SU-DHL-6 (cell line): ENCODE measurements around the gene DBN1.

ENCODE experiments used
- H2AFZ ChIP-seq: fragments of 200-600 bp; sonication (generic); 2 replicates; pipeline ENCODE4 v1.6.1; 2014; ENCODE audit warnings: low read depth, mild to moderate bottlenecking, moderate library complexity, mixed read lengths, antibody characterized with exemption, low read length; ENCODE audit not compliant: severe bottlenecking
- H3F3A ChIP-seq: fragments of 200-600 bp; shearing (Covaris generic); 2 replicates; pipeline ENCODE4 v1.6.0; 2016; ENCODE audit warnings: antibody characterized with exemption, mild to moderate bottlenecking; ENCODE audit not compliant: insufficient read depth
- H3K27ac ChIP-seq: fragments of 200-600 bp; sonication (generic); 2 replicates; pipeline ENCODE4 v1.5.1; 2016; ENCODE audit warnings: low read depth, mild to moderate bottlenecking, low read length, moderate library complexity, mixed read lengths
- H3K27me3 ChIP-seq: fragments of 200-600 bp; sonication (generic), shearing (Covaris generic); 2 replicates; pipeline ENCODE4 v1.6.0; 2014; ENCODE audit warnings: mild to moderate bottlenecking, low read length
- H3K36me3 ChIP-seq: fragments of 200-600 bp; sonication (generic); 2 replicates; pipeline ENCODE4 v1.6.1; 2014; ENCODE audit warnings: mild to moderate bottlenecking, low read length, mixed read lengths
- H3K4me2 ChIP-seq: fragments of 300-600, 200-600 bp; shearing (Covaris generic), sonication (generic); 2 replicates; pipeline ENCODE4 v1.6.0; 2014; ENCODE audit warnings: low read length, low read depth, mild to moderate bottlenecking; ENCODE audit not compliant: poor library complexity, severe bottlenecking
- H3K4me3 ChIP-seq: fragments of 200-600 bp; sonication (generic); 2 replicates; pipeline ENCODE4 v1.5.1; 2014; ENCODE audit warnings: antibody characterized with exemption, low read length, mild to moderate bottlenecking, mixed read lengths; ENCODE audit not compliant: insufficient read depth, poor library complexity, severe bottlenecking
- H3K79me2 ChIP-seq: fragments of 200-600 bp; sonication (generic); 2 replicates; pipeline ENCODE4 v1.6.1; 2014; ENCODE audit warnings: mild to moderate bottlenecking, low read length, moderate library complexity; ENCODE audit not compliant: insufficient read depth
- H3K9ac ChIP-seq: fragments of 200-600 bp; sonication (generic); 2 replicates; pipeline ENCODE4 v1.7.0; 2014; ENCODE audit warnings: mild to moderate bottlenecking, low read length
- H3K9me2 ChIP-seq: fragments of 200-600 bp; sonication (generic); replicated peaks from 2 replicates; pipeline ENCODE4 v1.6.1; 2014; ENCODE audit warnings: low read length; ENCODE audit not compliant: insufficient read depth
- H3K9me3 ChIP-seq: fragments of 200-600 bp; sonication (generic); 2 replicates; pipeline ENCODE4 v1.6.1; 2014; ENCODE audit warnings: low read length, mixed read lengths; ENCODE audit not compliant: insufficient read depth
- H4K20me1 ChIP-seq: fragments of 200-600 bp; sonication (generic); 2 replicates; pipeline ENCODE4 v1.6.1; 2014; ENCODE audit warnings: low read depth, mild to moderate bottlenecking, antibody characterized with exemption, low read length, moderate library complexity, mixed read lengths
- EZH2phosphoT487 ChIP-seq: fragments of 200-600 bp; sonication (generic), shearing (Covaris generic); conservative IDR thresholded peaks from 2 replicates; pipeline ENCODE4 v1.6.1; 2018; ENCODE audit warnings: mild to moderate bottlenecking, antibody characterized with exemption, low read length, moderate library complexity, mixed read lengths
- TF ChIP-seq, protein P1 (sequence below): fragments of 200-600 bp; sonication (generic); IDR thresholded peaks from one replicate; pipeline ENCODE4 v1.5.1; 2017; ENCODE audit warnings: antibody characterized with exemption, mild to moderate bottlenecking, low read length, moderate library complexity; ENCODE audit not compliant: insufficient read depth, poor library complexity, severe bottlenecking

The DBN1 gene

DNA sequence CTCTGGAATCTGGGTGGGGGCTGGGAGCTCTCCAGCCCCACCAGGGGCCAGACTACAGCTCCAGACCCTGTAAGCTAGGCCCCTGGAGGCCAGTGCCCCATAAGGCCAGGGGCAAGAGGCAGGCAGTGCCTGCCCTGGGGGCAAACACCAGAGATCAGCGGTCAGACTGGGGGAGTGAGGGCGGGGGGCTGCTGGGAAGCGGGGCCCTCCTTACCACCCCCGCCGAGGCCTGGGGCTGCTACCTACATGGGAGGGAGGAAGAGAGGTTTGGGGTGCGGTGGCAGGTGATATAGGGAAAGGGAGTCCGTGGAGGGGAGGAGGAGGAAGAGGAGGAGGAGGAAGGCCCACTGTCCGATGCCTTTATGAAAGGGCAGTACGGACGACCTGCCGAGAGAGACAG is 14.1 kb downstream of the DBN1 start:
- H3K27ac ChIP-seq, result no peak overlapping the region
- no peaks in the 10 kb centered on the region for H3K9me2 ChIP-seq
- no peak overlapping the region for H2AFZ ChIP-seq
- no peak overlapping the region for H3K9ac ChIP-seq
- no peaks in the 10 kb centered on the region for H3K79me2 ChIP-seq
- no peak overlapping the region for H3K4me3 ChIP-seq
- H3K4me2 ChIP-seq, result no peak overlapping the region
- no peak for TF ChIP-seq EZH2phosphoT487
- TF ChIP-seq, protein P1, sequence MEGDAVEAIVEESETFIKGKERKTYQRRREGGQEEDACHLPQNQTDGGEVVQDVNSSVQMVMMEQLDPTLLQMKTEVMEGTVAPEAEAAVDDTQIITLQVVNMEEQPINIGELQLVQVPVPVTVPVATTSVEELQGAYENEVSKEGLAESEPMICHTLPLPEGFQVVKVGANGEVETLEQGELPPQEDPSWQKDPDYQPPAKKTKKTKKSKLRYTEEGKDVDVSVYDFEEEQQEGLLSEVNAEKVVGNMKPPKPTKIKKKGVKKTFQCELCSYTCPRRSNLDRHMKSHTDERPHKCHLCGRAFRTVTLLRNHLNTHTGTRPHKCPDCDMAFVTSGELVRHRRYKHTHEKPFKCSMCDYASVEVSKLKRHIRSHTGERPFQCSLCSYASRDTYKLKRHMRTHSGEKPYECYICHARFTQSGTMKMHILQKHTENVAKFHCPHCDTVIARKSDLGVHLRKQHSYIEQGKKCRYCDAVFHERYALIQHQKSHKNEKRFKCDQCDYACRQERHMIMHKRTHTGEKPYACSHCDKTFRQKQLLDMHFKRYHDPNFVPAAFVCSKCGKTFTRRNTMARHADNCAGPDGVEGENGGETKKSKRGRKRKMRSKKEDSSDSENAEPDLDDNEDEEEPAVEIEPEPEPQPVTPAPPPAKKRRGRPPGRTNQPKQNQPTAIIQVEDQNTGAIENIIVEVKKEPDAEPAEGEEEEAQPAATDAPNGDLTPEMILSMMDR, result no peak
- no peaks in the 10 kb centered on the region for H3K9me3 ChIP-seq
- H3F3A ChIP-seq, result peaks cover 13% of the 10 kb centered on the region
- no peaks in the 10 kb centered on the region for H3K36me3 ChIP-seq
- no peaks in the 10 kb centered on the region for H4K20me1 ChIP-seq
- H3K27me3 ChIP-seq, result no peaks in the 10 kb centered on the region

GRCh38 chr5:177458912-177459350 is 14.5 kb downstream of the DBN1 start:
- H3K36me3 ChIP-seq, result no peaks in the 10 kb centered on the region
- no peak overlapping the region for H2AFZ ChIP-seq
- peaks cover 13% of the 10 kb centered on the region for H3F3A ChIP-seq
- H3K4me3 ChIP-seq, result no peak overlapping the region
- no peak overlapping the region for H3K4me2 ChIP-seq
- TF ChIP-seq, protein P1, result no peak
- TF ChIP-seq EZH2phosphoT487, result no peak
- H3K79me2 ChIP-seq, result no peaks in the 10 kb centered on the region
- no peaks in the 10 kb centered on the region for H3K9me3 ChIP-seq
- H3K27ac ChIP-seq, result no peak overlapping the region
- no peaks in the 10 kb centered on the region for H3K9me2 ChIP-seq
- no peaks in the 10 kb centered on the region for H3K27me3 ChIP-seq
- peaks cover under 1% of the 10 kb centered on the region; the same call in 1 of the 2 replicates for H4K20me1 ChIP-seq
- H3K9ac ChIP-seq, result no peak overlapping the region

DNA sequence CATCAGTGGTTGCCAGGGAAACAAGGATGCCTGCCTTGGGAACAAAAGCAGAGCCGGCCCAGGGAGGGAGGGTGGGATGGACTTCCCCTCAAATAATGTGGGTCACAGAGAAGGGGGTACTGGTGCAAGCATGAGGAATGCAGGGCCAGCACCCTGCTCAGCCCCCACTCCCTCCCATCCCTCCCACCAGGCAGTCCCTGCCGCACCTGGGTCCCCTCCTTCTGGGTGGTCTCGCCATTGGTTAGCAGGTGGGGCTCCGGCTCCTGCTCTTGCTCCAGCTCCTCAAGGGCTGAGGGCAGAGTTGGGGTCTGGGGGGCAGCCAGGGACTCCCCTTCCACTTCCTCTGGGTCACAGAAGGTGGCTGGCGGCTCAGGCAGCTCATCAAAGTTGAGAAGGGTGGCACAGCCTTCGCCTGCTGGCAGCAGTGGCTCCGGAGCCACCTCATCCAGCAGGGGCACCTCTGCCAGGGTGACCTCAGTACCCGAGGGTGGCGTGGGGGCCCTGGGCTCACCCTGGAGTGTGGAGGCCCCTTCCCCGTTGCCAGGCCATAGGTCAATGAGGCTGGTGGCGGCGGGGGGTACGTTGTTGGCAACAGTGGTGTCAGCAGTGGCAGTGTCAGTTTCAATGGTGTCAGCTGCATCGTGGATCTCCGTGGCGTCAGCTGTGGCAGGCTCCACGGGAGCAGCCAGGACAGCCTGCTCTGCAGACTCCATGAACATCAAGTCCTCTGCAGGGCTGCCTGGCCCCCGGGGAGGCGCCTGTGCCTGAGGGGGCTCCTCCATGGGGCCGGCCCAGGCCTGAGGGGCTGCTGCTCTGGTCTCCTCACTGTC is 15.4 kb downstream of the DBN1 start:
- Histone ChIP-seq H3K9me2 (no peaks in the 10 kb centered on the region), H4K20me1 (peaks cover 3% of the 10 kb centered on the region; the same call in 1 of the 2 replicates), H3K36me3 (no peaks in the 10 kb centered on the region), H2AFZ (no peak overlapping the region), H3K9me3 (no peaks in the 10 kb centered on the region), H3K4me3 (no peak overlapping the region), H3K27ac (no peak overlapping the region), H3K27me3 (no peaks in the 10 kb centered on the region), H3F3A (peaks cover 13% of the 10 kb centered on the region), H3K4me2 (no peak overlapping the region), H3K9ac (no peak overlapping the region), H3K79me2 (no peaks in the 10 kb centered on the region)
- TF ChIP-seq, protein P1, result no peak
- TF ChIP-seq EZH2phosphoT487, result no peak
